Adipocyte (in vitro differentiated cells): ENCODE data around the gene ACYP1.

Experiments
- DNase-seq: peaks from one replicate; pipeline ENCODE4 v3.0.0-alpha.2; 2015; ENCODE audit warnings: low read depth
- H3K27me3 ChIP-seq: replicated peaks from 2 replicates; pipeline ENCODE4 v1.7.0; 2013; ENCODE audit warnings: mild to moderate bottlenecking, low read length, moderate library complexity; ENCODE audit not compliant: control insufficient read depth, insufficient read depth
- H3K36me3 ChIP-seq: 2 replicates; pipeline ENCODE4 v1.7.0; 2013; ENCODE audit warnings: low read length, mild to moderate bottlenecking, moderate library complexity; ENCODE audit not compliant: control insufficient read depth, insufficient read depth, severe bottlenecking
- H3K4me1 ChIP-seq: 2 replicates; pipeline ENCODE4 v1.7.0; 2013; ENCODE audit warnings: mild to moderate bottlenecking, low read length, moderate library complexity; ENCODE audit not compliant: control insufficient read depth, insufficient read depth
- H3K4me3 ChIP-seq: 2 replicates; pipeline ENCODE4 v1.7.0; 2013; ENCODE audit warnings: mild to moderate bottlenecking, low read length, moderate library complexity
- H3K9ac ChIP-seq: 2 replicates; pipeline ENCODE4 v1.7.0; 2013; ENCODE audit warnings: mild to moderate bottlenecking, low read length, moderate library complexity
- H3K9me3 ChIP-seq: 2 replicates; pipeline ENCODE4 v1.7.0; 2013; ENCODE audit warnings: mild to moderate bottlenecking, low read length, moderate library complexity; ENCODE audit not compliant: control insufficient read depth

Gene ACYP1

GRCh38 chr14:75063491-75064204 is at the start of gene ACYP1:
Gene ACYP1, minus strand, starts transcription at chr14:75064024. Its CDS starts 471 bp downstream, at chr14:75063553.
- Histone ChIP-seq H3K4me1 (peaks cover 11% of the 10 kb centered on the region), H3K36me3 (no peaks in the 10 kb centered on the region), H3K27me3 (no peaks in the 10 kb centered on the region), H3K9me3 (no peaks in the 10 kb centered on the region), H3K9ac (peak within 1 kb of the TSS; percentile 88), H3K4me3 (peak within 1 kb of the TSS; percentile 98)
- DNase-seq: peak; percentile 95

DNA sequence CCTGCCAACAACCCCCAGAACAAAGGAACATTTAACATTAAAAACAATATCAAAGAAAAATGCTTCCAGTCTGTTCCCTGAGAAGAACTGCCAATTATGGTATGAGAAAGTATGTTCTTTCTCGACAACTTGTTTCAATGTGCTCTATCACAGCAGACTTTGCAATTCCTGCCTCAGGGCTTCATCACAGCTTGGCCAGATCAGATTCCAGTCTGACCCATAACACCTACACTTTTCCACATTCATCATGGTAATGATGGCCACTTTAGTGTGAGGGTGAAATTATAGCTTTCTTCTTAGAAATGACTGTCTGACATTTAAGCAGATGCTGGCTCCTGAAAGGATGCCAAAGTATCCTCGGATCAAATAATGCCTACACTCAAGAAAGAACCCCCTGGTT is 46.1 kb upstream of the ACYP1 start:
- no peaks in the 10 kb centered on the region for H3K27me3 ChIP-seq
- no peak overlapping the region for H3K9ac ChIP-seq
- no peaks in the 10 kb centered on the region for H3K9me3 ChIP-seq
- no peak overlapping the region for H3K4me3 ChIP-seq
- peaks cover 99% of the 10 kb centered on the region for H3K36me3 ChIP-seq
- DNase-seq: no peak
- H3K4me1 ChIP-seq: no peaks in the 10 kb centered on the region

GRCh38 chr14:75107186-75107585 is 43.4 kb upstream of the ACYP1 start:
- Histone ChIP-seq H3K9me3 (no peaks in the 10 kb centered on the region), H3K36me3 (peaks cover 90% of the 10 kb centered on the region), H3K9ac (no peak overlapping the region), H3K4me1 (no peaks in the 10 kb centered on the region), H3K4me3 (no peak overlapping the region), H3K27me3 (no peaks in the 10 kb centered on the region)
- no peak for DNase-seq

DNA sequence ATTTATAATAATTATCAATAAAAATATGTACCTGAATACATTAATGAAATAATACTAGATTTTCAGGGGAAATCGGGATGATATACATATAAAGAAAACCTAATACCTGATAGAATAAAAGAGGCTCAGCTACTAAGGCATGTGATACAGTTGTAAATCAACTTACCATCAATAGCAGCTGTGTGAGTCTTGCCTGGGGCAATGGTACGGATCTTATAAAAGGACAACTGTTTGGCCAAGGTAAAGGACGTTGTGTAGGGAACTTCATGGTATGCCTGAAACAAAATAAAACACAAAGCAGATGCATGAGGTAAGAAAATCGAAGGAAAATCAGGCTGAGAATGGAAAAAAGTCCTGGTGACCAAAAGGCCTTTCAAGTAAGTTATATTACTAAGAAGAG is 37.7 kb upstream of the ACYP1 start:
- DNase-seq: no peak
- no peaks in the 10 kb centered on the region for H3K4me1 ChIP-seq
- no peaks in the 10 kb centered on the region for H3K27me3 ChIP-seq
- H3K4me3 ChIP-seq: no peak overlapping the region
- H3K9ac ChIP-seq: no peak overlapping the region
- peaks cover 84% of the 10 kb centered on the region for H3K36me3 ChIP-seq
- H3K9me3 ChIP-seq: no peaks in the 10 kb centered on the region

- Histone ChIP-seq H3K9me3 (no peaks in the 10 kb centered on the region), H3K36me3 (peaks cover 84% of the 10 kb centered on the region), H3K9ac (no peak overlapping the region), H3K27me3 (no peaks in the 10 kb centered on the region), H3K4me1 (no peaks in the 10 kb centered on the region), H3K4me3 (no peak overlapping the region)
- no peak for DNase-seq
Observed at GRCh38 chr14:75098682-75099081, 34.9 kb upstream of the ACYP1 start.

- Histone ChIP-seq H3K36me3 (peaks cover 84% of the 10 kb centered on the region), H3K4me3 (no peak overlapping the region), H3K4me1 (no peaks in the 10 kb centered on the region)
Observed at GRCh38 chr14:75098212-75098611, 34.4 kb upstream of the ACYP1 start.

DNA sequence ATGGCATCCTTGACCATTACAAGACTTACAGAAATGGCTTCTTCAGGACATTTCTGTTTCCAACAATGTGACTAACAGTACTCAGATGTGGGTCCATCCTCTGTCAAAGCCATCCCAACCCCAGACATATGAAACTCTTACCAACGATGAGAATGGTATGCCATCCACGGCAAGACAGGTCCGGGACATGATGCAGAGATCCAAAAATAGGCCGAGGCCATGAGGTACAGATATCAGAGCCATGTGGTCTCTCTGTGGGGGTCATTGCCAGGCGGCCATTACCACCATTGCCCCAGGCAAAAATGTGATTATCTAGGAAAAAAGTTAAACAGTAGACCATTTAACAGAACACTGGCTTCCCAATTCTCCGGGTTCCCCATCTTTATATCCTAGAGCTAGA is 33.1 kb upstream of the ACYP1 start:
- Histone ChIP-seq H3K9ac (no peak overlapping the region), H3K27me3 (no peaks in the 10 kb centered on the region), H3K4me3 (no peak overlapping the region), H3K9me3 (no peaks in the 10 kb centered on the region), H3K36me3 (peaks cover 88% of the 10 kb centered on the region), H3K4me1 (no peaks in the 10 kb centered on the region)
- DNase-seq: no peak

More at GRCh38 chr14:75098212-75098611, 34.4 kb upstream of the ACYP1 start:
- no peak for DNase-seq
- H3K27me3 ChIP-seq: no peaks in the 10 kb centered on the region
- no peaks in the 10 kb centered on the region for H3K9me3 ChIP-seq
- H3K9ac ChIP-seq: no peak overlapping the region

GRCh38 chr14:75095690-75096089 is 31.9 kb upstream of the ACYP1 start:
- peaks cover 87% of the 10 kb centered on the region for H3K36me3 ChIP-seq
- no peaks in the 10 kb centered on the region for H3K4me1 ChIP-seq
- no peak for DNase-seq
- no peak overlapping the region for H3K9ac ChIP-seq
- no peaks in the 10 kb centered on the region for H3K9me3 ChIP-seq
- H3K27me3 ChIP-seq: no peaks in the 10 kb centered on the region
- no peak overlapping the region for H3K4me3 ChIP-seq

DNA sequence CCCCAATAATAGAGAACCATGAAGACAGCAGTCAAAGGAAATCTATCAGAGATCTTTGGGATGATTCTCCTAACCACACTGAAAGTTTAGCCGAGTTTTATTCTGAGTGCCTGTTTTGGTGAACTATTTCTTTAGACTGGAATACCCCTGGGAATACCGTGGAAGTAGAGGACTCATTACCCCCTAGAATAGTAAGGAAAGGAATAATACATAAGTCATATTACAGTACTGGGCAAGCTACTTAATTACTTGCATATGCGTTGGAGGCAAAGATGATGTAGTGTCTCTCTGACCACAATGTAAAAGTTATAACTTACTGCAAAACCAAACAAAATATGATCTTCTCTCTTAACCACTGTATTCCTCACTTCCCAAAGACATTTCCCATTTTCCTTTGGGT is 31.1 kb upstream of the ACYP1 start:
- no peak for DNase-seq
- no peaks in the 10 kb centered on the region for H3K4me1 ChIP-seq

DNA sequence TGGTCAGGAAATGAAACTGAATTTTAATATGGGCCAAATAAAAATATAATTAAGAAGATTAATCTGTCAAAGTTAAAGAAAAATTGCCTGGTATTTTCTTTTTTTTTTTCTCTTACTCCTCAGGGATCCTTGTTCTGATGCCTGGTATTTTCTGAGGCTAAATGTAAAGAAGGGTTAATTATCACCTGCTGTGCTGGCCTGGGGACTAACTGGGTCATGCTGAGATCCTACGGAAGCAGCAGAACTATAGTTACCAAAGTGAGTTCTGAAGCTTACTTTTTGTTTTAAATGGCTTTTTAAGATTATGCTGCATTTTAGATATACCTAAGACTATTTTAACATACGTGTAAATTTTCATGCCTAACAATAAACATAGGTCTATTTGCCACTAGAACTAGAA is 28.9 kb upstream of the ACYP1 start:
- H3K9ac ChIP-seq: no peak overlapping the region
- H3K4me1 ChIP-seq: no peaks in the 10 kb centered on the region
- H3K4me3 ChIP-seq: no peak overlapping the region
- no peak for DNase-seq
- no peaks in the 10 kb centered on the region for H3K9me3 ChIP-seq
- no peaks in the 10 kb centered on the region for H3K27me3 ChIP-seq
- H3K36me3 ChIP-seq: peaks cover 75% of the 10 kb centered on the region

More for the DNA sequence above, 31.1 kb upstream of the ACYP1 start:
- H3K4me3 ChIP-seq: no peak overlapping the region
- H3K36me3 ChIP-seq: peaks cover 85% of the 10 kb centered on the region
- H3K27me3 ChIP-seq: no peaks in the 10 kb centered on the region
- no peaks in the 10 kb centered on the region for H3K9me3 ChIP-seq
- no peak overlapping the region for H3K9ac ChIP-seq

DNA sequence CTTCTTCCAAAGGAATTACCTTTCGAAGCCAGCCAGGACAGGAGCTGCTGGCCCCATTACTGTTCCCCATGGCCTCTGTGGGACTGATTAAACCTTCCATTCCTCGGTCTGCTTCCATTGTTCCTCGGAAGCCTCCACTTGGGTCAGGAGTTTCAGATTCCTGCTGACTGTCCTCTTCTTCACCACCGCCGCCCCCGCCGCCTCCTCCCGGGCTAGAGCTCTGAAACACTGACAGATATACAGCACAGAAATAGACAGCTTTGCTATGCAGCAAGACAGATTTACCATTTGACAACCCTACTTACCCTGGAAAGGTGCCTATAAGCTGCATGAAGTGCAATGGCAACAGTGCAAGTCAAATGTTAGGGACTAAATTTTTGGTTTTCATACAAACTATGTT is 27.4 kb upstream of the ACYP1 start:
- no peak overlapping the region for H3K9ac ChIP-seq
- H3K4me3 ChIP-seq: no peak overlapping the region
- H3K36me3 ChIP-seq: peaks cover 75% of the 10 kb centered on the region
- H3K27me3 ChIP-seq: no peaks in the 10 kb centered on the region
- H3K9me3 ChIP-seq: no peaks in the 10 kb centered on the region
- H3K4me1 ChIP-seq: no peaks in the 10 kb centered on the region
- DNase-seq: no peak

DNA sequence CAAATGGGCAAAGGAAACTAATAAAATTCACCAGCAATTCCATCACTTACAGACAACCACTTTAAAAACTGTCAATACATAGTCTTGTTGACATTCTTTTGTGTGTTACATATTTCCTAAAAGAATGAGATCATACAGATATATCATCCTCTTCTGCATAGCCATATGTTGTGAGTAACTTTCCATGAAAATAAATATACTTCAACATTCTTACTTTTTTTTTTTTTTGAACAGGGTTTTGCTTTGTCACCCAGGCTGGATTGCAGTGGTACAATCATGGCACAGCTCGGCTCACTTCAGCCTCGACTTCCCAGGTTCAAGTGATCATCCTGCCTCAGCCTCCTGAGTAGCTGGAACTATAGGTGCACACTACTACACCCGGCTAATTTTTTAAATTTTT is 26.5 kb upstream of the ACYP1 start:
- DNase-seq: no peak
- H3K36me3 ChIP-seq: peaks cover 75% of the 10 kb centered on the region
- H3K9me3 ChIP-seq: no peaks in the 10 kb centered on the region
- no peak overlapping the region for H3K4me3 ChIP-seq
- H3K4me1 ChIP-seq: no peaks in the 10 kb centered on the region
- H3K27me3 ChIP-seq: no peaks in the 10 kb centered on the region
- H3K9ac ChIP-seq: no peak overlapping the region
